ENCODE measurements around the gene TAF1. TPM values are rescaled to one million over a fixed set of nuclear protein-coding genes. Genes with fewer than 3 reads are reported as not detected.

TAF1 gene
- total and polyA plus RNA-seq, 2 of the 13 experiments (the other 11 are each of a cell fraction or from before 2014, with no cell fraction given): 8.1 to 17.7 TPM

DNA sequence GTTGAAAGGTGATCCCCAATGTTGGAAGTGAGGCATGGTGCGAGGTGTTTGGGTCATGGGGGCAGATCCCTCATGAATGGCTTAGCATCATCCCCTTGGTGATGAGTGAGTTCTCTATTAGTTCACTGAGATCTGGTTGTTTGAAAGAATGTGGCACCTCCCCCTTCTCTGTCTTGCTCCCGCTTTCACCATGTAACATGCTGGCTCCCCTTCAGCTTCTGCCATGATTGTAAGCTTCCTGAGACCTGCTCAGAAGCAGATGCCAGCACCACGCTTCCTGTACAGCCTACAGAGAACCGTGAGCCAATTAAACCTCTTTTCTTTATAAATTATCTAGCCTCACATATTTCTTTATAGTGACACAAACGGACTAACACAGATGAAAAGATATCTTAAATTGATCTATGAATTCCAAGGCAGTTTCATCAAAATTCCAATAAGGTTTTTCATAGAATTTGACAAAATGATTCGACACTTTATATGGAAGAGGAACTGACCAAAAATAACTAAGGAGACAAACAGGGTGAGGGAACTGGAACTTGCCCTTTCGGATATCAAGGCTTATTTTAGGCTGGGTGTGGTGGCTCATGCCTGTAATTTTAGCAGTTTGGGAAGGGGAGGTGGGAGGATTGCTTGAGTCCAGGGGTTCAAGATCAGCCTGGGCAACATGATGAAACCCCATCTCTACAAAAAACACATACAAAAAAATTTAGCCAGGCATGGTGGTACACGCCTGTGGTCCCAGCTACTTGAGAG, 109.8 kb downstream of the TAF1 start:
- WGBS (ENCODE audit: low lambda C conversion rate): 67% methylated on average over 6 of the region's 8 CpGs
- TF ChIP-seq SAFB2 (CRISPR knock-in tag; IDR thresholded peaks at IDR 0.05; ENCODE audit: borderline replicate concordance, low read depth) (no peak), KLF6 (CRISPR knock-in tag; IDR thresholded peaks at IDR 0.05) (no peak), ARHGAP35 (CRISPR knock-in tag; IDR thresholded peaks at IDR 0.05; ENCODE audit: borderline replicate concordance) (no peak), ZNF570 (CRISPR knock-in tag; IDR thresholded peaks at IDR 0.05; ENCODE audit: borderline replicate concordance) (no peak), MIER2 (CRISPR knock-in tag; IDR thresholded peaks at IDR 0.05) (no peak), RXRB (CRISPR knock-in tag; IDR thresholded peaks at IDR 0.05; ENCODE audit: borderline replicate concordance) (no peak), RFX3 (CRISPR knock-in tag; IDR thresholded peaks at IDR 0.05) (no peak), TAF1 (CRISPR knock-in tag; IDR thresholded peaks at IDR 0.05) (no peak), ZNF816 (CRISPR knock-in tag; IDR thresholded peaks at IDR 0.05; ENCODE audit: borderline replicate concordance) (no peak), NAIF1 (CRISPR knock-in tag; IDR thresholded peaks at IDR 0.05; ENCODE audit: borderline replicate concordance) (no peak), ZNF468 (CRISPR knock-in tag; IDR thresholded peaks at IDR 0.05) (no peak), TSC22D2 (CRISPR knock-in tag; IDR thresholded peaks at IDR 0.05; ENCODE audit: borderline replicate concordance) (no peak), NBN (conservative IDR thresholded peaks at IDR 0.05) (no peak)
- TF ChIP-seq, protein P1, sequence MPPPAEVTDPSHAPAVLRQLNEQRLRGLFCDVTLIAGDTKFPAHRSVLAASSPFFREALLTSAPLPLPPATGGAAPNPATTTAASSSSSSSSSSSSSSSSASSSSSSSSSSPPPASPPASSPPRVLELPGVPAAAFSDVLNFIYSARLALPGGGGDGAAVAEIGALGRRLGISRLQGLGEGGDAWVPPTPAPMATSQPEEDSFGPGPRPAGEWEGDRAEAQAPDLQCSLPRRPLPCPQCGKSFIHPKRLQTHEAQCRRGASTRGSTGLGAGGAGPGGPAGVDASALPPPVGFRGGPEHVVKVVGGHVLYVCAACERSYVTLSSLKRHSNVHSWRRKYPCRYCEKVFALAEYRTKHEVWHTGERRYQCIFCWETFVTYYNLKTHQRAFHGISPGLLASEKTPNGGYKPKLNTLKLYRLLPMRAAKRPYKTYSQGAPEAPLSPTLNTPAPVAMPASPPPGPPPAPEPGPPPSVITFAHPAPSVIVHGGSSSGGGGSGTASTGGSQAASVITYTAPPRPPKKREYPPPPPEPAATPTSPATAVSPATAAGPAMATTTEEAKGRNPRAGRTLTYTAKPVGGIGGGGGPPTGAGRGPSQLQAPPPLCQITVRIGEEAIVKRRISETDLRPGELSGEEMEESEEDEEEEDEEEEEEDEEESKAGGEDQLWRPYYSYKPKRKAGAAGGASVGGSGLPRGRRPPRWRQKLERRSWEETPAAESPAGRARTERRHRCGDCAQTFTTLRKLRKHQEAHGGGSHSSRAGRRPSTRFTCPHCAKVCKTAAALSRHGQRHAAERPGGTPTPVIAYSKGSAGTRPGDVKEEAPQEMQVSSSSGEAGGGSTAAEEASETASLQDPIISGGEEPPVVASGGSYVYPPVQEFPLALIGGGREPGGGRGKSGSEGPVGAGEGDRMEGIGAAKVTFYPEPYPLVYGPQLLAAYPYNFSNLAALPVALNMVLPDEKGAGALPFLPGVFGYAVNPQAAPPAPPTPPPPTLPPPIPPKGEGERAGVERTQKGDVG (CRISPR knock-in tag; IDR thresholded peaks at IDR 0.05; ENCODE audit: borderline replicate concordance): no peak
- TF ChIP-seq, protein P2, sequence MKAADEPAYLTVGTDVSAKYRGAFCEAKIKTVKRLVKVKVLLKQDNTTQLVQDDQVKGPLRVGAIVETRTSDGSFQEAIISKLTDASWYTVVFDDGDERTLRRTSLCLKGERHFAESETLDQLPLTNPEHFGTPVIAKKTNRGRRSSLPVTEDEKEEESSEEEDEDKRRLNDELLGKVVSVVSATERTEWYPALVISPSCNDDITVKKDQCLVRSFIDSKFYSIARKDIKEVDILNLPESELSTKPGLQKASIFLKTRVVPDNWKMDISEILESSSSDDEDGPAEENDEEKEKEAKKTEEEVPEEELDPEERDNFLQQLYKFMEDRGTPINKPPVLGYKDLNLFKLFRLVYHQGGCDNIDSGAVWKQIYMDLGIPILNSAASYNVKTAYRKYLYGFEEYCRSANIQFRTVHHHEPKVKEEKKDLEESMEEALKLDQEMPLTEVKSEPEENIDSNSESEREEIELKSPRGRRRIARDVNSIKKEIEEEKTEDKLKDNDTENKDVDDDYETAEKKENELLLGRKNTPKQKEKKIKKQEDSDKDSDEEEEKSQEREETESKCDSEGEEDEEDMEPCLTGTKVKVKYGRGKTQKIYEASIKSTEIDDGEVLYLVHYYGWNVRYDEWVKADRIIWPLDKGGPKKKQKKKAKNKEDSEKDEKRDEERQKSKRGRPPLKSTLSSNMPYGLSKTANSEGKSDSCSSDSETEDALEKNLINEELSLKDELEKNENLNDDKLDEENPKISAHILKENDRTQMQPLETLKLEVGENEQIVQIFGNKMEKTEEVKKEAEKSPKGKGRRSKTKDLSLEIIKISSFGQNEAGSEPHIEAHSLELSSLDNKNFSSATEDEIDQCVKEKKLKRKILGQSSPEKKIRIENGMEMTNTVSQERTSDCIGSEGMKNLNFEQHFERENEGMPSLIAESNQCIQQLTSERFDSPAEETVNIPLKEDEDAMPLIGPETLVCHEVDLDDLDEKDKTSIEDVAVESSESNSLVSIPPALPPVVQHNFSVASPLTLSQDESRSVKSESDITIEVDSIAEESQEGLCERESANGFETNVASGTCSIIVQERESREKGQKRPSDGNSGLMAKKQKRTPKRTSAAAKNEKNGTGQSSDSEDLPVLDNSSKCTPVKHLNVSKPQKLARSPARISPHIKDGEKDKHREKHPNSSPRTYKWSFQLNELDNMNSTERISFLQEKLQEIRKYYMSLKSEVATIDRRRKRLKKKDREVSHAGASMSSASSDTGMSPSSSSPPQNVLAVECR (CRISPR knock-in tag; IDR thresholded peaks at IDR 0.05; ENCODE audit: borderline replicate concordance): no peak
- TF ChIP-seq, protein P3, sequence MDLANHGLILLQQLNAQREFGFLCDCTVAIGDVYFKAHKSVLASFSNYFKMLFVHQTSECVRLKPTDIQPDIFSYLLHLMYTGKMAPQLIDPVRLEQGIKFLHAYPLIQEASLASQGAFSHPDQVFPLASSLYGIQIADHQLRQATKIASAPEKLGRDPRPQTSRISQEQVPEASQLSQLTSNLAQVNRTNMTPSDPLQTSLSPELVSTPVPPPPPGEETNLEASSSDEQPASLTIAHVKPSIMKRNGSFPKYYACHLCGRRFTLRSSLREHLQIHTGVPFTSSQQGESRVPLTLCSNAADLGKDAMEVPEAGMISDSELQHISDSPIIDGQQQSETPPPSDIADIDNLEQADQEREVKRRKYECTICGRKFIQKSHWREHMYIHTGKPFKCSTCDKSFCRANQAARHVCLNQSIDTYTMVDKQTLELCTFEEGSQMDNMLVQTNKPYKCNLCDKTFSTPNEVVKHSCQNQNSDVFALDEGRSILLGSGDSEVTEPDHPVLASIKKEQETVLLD (CRISPR knock-in tag; IDR thresholded peaks at IDR 0.05; ENCODE audit: low read depth): no peak

More for the DNA sequence above, 109.8 kb downstream of the TAF1 start:
- H3K4me1 ChIP-seq (ENCODE audit: insufficient read depth, low read length): no peaks in the 10 kb centered on the region
- H3K9ac ChIP-seq (ENCODE audit: insufficient read depth, low read depth, low read length): no peak overlapping the region
- H3K4me3 ChIP-seq (replicated peaks in 1 of 3; ENCODE audit: insufficient read depth in 1 of 3, low read depth in 2 of 3, low read length in 3 of 3): no peak overlapping the region
- ATAC-seq: no peak
- DNase-seq (ENCODE audit: low spot score): no peak
- no peak for FAIRE-seq
- H3K4me2 ChIP-seq (ENCODE audit: low read depth, low read length): no peak overlapping the region
- intact Hi-C loops (cut with micrococcal nuclease; ENCODE audit: unreplicated experiment): no loop called here
- H2AFZ ChIP-seq (ENCODE audit: low read length): no peak overlapping the region
- POLR2A ChIA-PET: no interaction called here
- H4K20me1 ChIP-seq (ENCODE audit: insufficient read depth, low read length): no peaks in the 10 kb centered on the region
- no peaks in the 10 kb centered on the region for H3K27me3 ChIP-seq (ENCODE audit: control insufficient read depth in 1 of 2, insufficient read depth in 2 of 2, low read length in 2 of 2)
- in situ Hi-C loops (cut with HindIII; ENCODE audit: extremely low pct_ligation_motif_present, low pct_unique_long_range_greater_than_20kb): no loop called here
- no peaks in the 10 kb centered on the region for H3K79me2 ChIP-seq (ENCODE audit: insufficient read depth, low read length)
- H3K9me3 ChIP-seq (ENCODE audit: low read length): no peaks in the 10 kb centered on the region
- no TSS peak for BruUV-seq (replicated peaks)
- no peaks in the 10 kb centered on the region for H3K36me3 ChIP-seq (replicated peaks in 1 of 2; ENCODE audit: control insufficient read depth in 1 of 2, insufficient read depth in 2 of 2, low read length in 2 of 2)
- no peak overlapping the region for H3K27ac ChIP-seq (ENCODE audit: extremely low read length, insufficient read depth, low read length)
- CTCF ChIA-PET (ENCODE audit: low intra/inter-chr PET ratio, low total read pairs): no interaction called here

Data from HepG2 (cell line).